Astrocyte of the spinal cord (primary cell): ENCODE data around the gene MPG.
"Not testable (repeated sequence)": the region's sequence is repeated elsewhere in the genome, so short reads cannot be mapped to it uniquely, and the experiment has no call there.

Source experiments
- DNase-seq: peaks from one replicate; pipeline ENCODE4 v3.0.0; 2011; ENCODE audit warnings: low read depth, low spot score
- H3K4me3 ChIP-seq: 2 replicates; pipeline ENCODE4 v1.5.1; 2011; ENCODE audit warnings: low read depth, mild to moderate bottlenecking, low read length, moderate library complexity
- in situ Hi-C: cut with HindIII; loops from 2 replicates; pipeline ENCODE4 v1.10.0; 2017; ENCODE audit warnings: low sequenced_read_pairs
- TF ChIP-seq, protein P1 (sequence below): IDR thresholded peaks from 2 replicates; pipeline ENCODE4 v1.5.1; 2012; ENCODE audit warnings: low read depth, mild to moderate bottlenecking, low read length, inconsistent platforms

The MPG gene, protein sequence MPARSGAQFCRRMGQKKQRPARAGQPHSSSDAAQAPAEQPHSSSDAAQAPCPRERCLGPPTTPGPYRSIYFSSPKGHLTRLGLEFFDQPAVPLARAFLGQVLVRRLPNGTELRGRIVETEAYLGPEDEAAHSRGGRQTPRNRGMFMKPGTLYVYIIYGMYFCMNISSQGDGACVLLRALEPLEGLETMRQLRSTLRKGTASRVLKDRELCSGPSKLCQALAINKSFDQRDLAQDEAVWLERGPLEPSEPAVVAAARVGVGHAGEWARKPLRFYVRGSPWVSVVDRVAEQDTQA

DNA sequence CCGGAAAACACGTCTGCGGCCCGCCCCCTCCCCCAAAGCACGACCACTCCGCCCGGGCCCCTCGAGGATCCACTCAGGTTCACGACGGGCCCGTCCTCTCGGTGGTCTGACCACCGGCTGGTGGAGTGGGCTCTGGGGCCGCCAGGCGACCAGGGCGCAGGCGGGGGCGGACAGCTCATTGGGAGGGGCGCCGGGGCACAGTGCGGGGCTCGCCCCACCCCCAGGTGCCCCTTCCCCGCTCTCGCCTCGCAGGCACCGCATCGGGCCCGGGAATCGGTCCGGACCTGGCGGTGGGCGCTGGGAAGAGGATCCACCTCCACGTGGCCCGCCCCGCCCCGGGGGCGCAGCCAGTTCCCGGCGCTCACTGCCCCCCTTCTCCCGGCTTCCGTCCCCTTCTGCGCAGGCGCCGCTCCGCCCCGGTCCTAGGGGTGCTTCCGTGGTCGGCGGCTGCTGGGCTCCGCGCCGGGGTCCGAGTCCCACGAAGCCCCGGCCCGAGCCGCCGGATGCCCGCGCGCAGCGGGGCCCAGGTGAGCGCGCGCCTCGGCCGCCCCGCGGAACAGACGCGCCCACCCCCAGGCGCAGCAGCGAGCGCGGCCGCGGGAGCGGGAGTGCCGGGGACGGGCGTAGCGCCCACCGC lies at the start of gene MPG:
MPG (plus strand) TSS at position 419 of the 637 bp plus-strand sequence; CDS start at position 504, 85 bp downstream.
- peak; percentile 79 for DNase-seq
- in situ Hi-C loops: no loop called here
- TF ChIP-seq, protein P1, sequence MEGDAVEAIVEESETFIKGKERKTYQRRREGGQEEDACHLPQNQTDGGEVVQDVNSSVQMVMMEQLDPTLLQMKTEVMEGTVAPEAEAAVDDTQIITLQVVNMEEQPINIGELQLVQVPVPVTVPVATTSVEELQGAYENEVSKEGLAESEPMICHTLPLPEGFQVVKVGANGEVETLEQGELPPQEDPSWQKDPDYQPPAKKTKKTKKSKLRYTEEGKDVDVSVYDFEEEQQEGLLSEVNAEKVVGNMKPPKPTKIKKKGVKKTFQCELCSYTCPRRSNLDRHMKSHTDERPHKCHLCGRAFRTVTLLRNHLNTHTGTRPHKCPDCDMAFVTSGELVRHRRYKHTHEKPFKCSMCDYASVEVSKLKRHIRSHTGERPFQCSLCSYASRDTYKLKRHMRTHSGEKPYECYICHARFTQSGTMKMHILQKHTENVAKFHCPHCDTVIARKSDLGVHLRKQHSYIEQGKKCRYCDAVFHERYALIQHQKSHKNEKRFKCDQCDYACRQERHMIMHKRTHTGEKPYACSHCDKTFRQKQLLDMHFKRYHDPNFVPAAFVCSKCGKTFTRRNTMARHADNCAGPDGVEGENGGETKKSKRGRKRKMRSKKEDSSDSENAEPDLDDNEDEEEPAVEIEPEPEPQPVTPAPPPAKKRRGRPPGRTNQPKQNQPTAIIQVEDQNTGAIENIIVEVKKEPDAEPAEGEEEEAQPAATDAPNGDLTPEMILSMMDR: no peak
- peak within 1 kb of the TSS; percentile 65 for H3K4me3 ChIP-seq

DNA sequence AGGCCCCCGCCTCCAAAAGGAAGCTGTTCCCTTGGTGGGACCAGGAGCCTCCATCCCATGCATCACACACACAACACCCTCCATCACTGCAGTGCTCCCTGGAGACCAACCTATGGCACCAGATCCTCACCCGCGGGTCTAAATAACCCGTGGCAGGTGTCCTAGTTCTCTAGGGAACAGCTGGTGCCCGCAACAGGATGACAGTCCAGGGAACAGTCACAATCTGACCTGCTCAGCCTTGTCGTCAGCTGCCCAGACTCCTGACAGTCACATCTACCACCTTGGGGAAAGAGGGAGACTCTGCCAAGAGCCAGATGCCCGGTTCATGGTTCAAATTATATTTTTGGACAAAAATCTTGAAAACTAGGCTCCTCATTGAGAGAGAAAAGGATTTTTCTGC lies 47.4 kb upstream of the MPG start:
- H3K4me3 ChIP-seq, DNase-seq, in situ Hi-C loops: not testable (repeated sequence)

DNA sequence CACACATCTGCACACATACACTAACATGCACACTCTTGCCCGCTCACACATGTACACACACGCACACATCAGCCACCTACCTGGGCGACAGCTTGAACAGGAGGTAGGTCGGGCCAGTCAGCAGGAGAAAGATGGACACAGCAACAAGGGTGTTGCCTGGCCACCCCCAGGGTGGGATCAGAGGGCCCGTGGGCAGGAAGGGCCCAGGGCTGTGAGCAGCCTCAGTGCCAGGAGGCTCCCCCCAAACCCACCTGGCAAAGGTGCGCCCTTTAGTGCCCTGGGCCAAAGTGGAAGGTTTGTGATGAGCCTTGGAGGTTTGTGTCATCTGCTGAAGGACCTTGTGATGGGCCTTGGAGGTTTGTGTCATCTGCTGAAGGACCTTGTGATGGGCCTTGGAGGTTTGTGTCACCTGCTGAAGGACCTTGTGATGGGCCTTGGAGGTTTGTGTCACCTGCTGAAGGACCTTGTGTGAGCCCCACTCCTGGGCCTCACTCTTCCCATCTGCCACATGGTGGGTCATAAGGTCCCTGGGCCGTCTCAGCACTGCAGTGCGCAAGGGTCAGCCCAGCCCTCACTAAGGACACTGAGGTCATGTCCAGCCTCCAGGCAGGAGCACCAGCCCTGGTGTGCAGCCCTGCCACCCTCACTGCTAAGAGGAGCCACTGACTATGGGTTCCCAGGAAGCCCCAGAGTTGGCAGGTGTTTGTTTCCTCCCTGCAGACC lies 44.7 kb upstream of the MPG start:
- in situ Hi-C loops: not testable (repeated sequence)

DNA sequence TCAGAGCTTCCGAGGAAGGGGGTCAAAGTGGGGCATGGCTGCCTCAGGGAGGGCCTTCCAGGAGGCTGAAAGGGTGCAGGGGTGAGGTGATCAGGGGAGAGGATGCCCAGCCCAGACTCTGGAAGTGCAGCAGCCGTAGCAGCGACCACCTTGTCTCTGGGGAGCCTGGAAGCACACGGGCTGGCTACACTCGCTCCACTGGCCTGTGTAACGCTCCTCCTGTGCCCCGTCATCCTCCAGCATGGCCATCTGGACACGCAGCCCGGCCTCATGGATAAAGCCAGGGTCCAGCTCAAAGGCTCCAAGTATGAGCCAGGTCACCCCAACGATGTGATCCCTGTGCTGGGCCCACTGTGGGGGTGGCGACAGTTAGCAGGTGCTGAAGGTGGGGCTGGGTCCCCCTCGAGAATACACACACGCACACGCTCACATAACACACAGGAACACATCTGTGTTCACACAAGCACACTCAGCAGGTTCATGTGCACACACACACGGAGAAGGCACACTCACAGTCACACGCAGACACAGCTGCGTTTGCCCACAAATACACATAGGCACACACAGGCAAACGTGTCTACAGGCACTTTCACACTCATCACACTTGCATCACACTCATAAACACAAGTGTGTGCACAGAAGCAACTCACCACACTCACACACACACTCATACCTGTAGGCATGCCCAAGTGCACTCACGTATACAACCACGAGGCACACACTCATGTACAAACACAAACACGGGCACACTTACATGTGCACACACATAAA lies 44.0 kb upstream of the MPG start:
- TF ChIP-seq, protein P1: no peak
- DNase-seq: no peak
- in situ Hi-C loops: no loop called here
- no peak overlapping the region for H3K4me3 ChIP-seq

More for the DNA sequence above, 44.7 kb upstream of the MPG start:
- H3K4me3 ChIP-seq, DNase-seq: not testable (repeated sequence)

DNA sequence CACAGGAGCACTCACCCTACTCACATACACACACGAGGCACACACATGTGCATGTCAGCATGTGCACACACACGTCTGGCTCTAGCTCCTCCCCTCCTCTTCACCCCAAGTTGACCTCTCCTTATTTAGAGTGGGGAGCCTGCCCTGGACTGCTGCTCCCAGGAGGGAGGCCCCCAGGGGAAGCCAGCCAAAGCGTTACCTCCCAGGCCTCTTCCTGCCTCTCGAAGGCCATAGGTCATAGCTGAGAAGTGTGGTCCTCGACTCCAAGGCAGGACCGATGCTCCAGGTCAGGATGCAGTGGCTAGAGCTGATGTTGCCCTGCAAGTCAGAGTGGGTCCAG lies 43.4 kb upstream of the MPG start:
- TF ChIP-seq, protein P1: no peak
- no peak overlapping the region for H3K4me3 ChIP-seq
- no peak for DNase-seq
- in situ Hi-C loops: no loop called here

DNA sequence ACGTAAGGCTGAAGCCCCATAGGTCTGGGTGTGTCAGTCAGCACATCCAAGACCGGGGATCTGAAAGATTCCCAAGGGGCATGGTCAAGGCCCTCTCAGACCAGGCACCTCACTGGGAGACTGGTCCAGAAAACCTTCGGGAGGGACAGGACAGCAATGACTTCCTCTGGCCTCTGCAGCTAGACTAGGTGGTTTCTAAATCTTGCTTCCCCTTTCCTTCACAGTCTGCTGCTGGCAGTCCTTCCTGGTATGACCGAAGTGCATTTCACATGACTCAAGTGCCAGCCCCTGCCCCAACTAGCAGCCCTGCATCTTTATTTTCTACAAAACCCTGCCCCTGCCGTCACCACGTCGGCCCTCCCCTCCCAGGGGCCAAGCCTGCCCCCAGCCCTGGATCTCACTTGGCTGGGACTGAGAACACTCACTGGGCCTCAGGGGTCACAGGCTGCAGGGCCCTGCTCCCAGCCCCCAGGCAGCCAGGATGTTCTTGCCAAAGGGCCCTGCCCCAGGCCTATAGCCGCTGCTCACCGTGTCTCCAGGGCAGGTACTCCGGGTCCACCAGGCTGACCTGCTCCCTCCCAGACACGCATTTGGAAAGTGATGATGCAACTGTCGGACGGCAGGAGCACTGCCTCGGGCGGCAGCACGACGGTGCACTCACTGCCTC lies 42.9 kb upstream of the MPG start:
- in situ Hi-C loops: no loop called here
- TF ChIP-seq, protein P1: no peak
- H3K4me3 ChIP-seq: no peak overlapping the region
- DNase-seq: no peak

DNA sequence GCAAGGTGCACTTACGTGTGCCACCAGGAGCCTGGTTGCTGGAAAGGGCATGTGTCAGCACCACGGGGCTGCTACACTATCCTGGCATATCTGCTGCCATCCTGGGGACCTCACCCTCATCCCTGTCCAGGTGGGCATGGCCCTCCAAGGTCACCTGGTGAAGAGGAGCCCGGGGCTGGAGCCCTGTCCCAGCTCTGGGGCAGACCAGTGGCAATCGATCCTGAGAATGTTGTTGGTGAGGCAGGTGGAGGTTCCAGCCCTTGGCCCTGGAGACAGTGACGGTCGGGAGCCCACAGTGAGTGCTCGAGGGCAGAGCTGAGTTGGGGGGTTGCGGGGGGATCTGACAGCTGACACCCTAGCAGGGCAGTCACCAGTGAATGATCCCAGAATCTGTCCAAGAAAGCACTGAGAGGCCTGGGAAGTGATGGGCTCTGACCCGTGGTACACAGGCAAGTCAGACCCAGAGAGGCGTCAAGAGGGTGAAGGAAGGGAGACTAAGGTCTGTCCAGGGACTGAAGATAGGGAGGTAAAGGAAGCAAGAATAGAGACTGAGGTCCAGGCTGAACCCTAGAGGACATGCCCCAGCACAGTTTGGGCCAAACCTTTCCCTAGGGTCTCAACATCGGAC lies 42.2 kb upstream of the MPG start:
- H3K4me3 ChIP-seq: no peak overlapping the region
- in situ Hi-C loops: no loop called here
- TF ChIP-seq, protein P1: no peak
- no peak for DNase-seq
